A673 (cell line): ENCODE data around the gene B9D1.

Experiments
- CTCF ChIP-seq: fragments of 300-800, 200-600 bp; sonication (generic); conservative IDR thresholded peaks from 2 replicates; pipeline ENCODE4 v1.5.1; 2017; ENCODE audit warnings: low read depth, mild to moderate bottlenecking, antibody characterized with exemption, low read length, moderate library complexity, mixed read lengths
- EZH2 ChIP-seq: fragments of 200-600 bp; sonication (generic); IDR thresholded peaks from 2 replicates; pipeline ENCODE4 v1.6.1; 2017; ENCODE audit warnings: borderline replicate concordance, low read depth, mild to moderate bottlenecking, mixed read lengths, antibody characterized with exemption, low read length; ENCODE audit not compliant: poor library complexity, severe bottlenecking

- TF ChIP-seq CTCF, result no peak
- TF ChIP-seq EZH2, result no peak
These were observed 24.9 kb downstream of the B9D1 start for GRCh38 chr17:19337712-19338023.
